Chondrocyte (in vitro differentiated cells): ENCODE data around the gene QRICH2. TPM values are rescaled to one million over a fixed set of nuclear protein-coding genes. Genes with fewer than 3 reads are reported as not detected.
"Not testable (repeated sequence)": the region's sequence is repeated elsewhere in the genome, so short reads cannot be mapped to it uniquely, and the experiment has no call there.

Experiments
- DNase-seq: peaks from one replicate; pipeline ENCODE4 v3.0.0; 2021; ENCODE audit warnings: mixed read lengths, low spot score
- H3K27ac Mint-ChIP-seq: one replicate; pipeline ENCODE4 v1.8.0; 2021; ENCODE audit warnings: mild to moderate bottlenecking, moderate library complexity, mixed read lengths; ENCODE audit not compliant: unreplicated experiment
- H3K27me3 Mint-ChIP-seq: 2 replicates; pipeline ENCODE4 v1.8.0; 2021; ENCODE audit warnings: low read depth, mixed read lengths
- H3K36me3 Mint-ChIP-seq: 2 replicates; pipeline ENCODE4 v1.8.0; 2021; ENCODE audit warnings: low read depth, mixed read lengths
- H3K4me1 Mint-ChIP-seq: 2 replicates; pipeline ENCODE4 v1.8.0; 2021; ENCODE audit warnings: low read depth, mild to moderate bottlenecking, mixed read lengths
- H3K4me3 Mint-ChIP-seq: one replicate; pipeline ENCODE4 v1.8.0; 2021; ENCODE audit warnings: mild to moderate bottlenecking, moderate library complexity, mixed read lengths; ENCODE audit not compliant: unreplicated experiment
- H3K9me3 Mint-ChIP-seq: 2 replicates; pipeline ENCODE4 v1.8.0; 2021; ENCODE audit warnings: low read depth, mixed read lengths
- CTCF ChIP-seq: fragments of 200-600 bp; sonication (generic); IDR thresholded peaks from 2 replicates; pipeline ENCODE4 v1.5.0; 2021; ENCODE audit warnings: antibody characterized with exemption, mild to moderate bottlenecking, moderate library complexity
- total RNA-seq: library from RNA; stranded (reverse); gene quantifications from 3 replicates; pipeline ENCODE4 v1.2.1, GENCODE V29; 2021

Gene QRICH2
- total RNA-seq, 1 donor from 2014 or later: 5.2 TPM

DNA sequence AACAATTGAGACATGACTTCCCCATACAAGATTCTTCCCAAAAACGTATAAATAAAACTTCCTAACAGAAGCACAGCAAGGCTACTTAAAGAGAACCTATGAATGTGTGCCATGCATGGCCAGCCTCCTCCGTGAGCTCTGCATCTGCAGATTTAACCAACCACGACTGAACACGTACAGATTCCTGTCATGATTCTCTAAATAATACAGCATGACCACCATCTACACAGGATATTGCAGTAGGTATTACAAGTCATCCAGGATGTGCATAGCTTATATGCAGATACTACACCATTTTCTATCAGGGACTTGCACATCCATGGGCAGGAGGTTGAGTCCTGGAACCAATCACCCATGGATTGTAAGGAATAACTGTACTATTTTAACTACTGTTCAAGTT lies 1.4 kb upstream of the QRICH2 start:
- peaks cover 22% of the 10 kb centered on the region for H3K36me3 Mint-ChIP-seq
- no peaks in the 10 kb centered on the region for H3K27me3 Mint-ChIP-seq
- no peak for TF ChIP-seq CTCF
- no peaks in the 10 kb centered on the region for H3K9me3 Mint-ChIP-seq
- DNase-seq: no peak
- H3K4me1 Mint-ChIP-seq: peaks cover 6% of the 10 kb centered on the region
- no peak overlapping the region for H3K27ac Mint-ChIP-seq
- H3K4me3 Mint-ChIP-seq: no peak overlapping the region

- Mint-ChIP-seq H3K36me3 (peaks cover 14% of the 10 kb centered on the region), H3K4me1 (peaks cover 9% of the 10 kb centered on the region), H3K9me3 (no peaks in the 10 kb centered on the region), H3K27me3 (no peaks in the 10 kb centered on the region), H3K27ac (no peak overlapping the region), H3K4me3 (no peak overlapping the region)
- no peak for DNase-seq
- no peak for TF ChIP-seq CTCF
Observed at GRCh38 chr17:76307299-76307965, 644 bp downstream of the QRICH2 start.

- not testable (repeated sequence) for H3K4me1 Mint-ChIP-seq, H3K36me3 Mint-ChIP-seq, H3K27ac Mint-ChIP-seq, H3K9me3 Mint-ChIP-seq, H3K27me3 Mint-ChIP-seq, H3K4me3 Mint-ChIP-seq
- peak; percentile 36 for DNase-seq
Observed at GRCh38 chr17:76305135-76305454, 3.0 kb downstream of the QRICH2 start.

GRCh38 chr17:76304226-76305134 lies 3.6 kb downstream of the QRICH2 start:
- H3K27ac Mint-ChIP-seq: no peak overlapping the region
- DNase-seq: no peak
- no peaks in the 10 kb centered on the region for H3K9me3 Mint-ChIP-seq
- H3K27me3 Mint-ChIP-seq: no peaks in the 10 kb centered on the region
- no peak overlapping the region for H3K4me3 Mint-ChIP-seq
- peaks cover 3% of the 10 kb centered on the region for H3K4me1 Mint-ChIP-seq
- TF ChIP-seq CTCF: no peak
- H3K36me3 Mint-ChIP-seq: peaks cover 3% of the 10 kb centered on the region

GRCh38 chr17:76297436-76297835 lies 10.6 kb downstream of the QRICH2 start:
- Mint-ChIP-seq H3K9me3 (no peaks in the 10 kb centered on the region), H3K27ac (no peak overlapping the region)
- DNase-seq: no peak

More at GRCh38 chr17:76297436-76297835, 10.6 kb downstream of the QRICH2 start:
- no peaks in the 10 kb centered on the region for H3K4me1 Mint-ChIP-seq
- TF ChIP-seq CTCF: no peak
- no peak overlapping the region for H3K4me3 Mint-ChIP-seq
- no peaks in the 10 kb centered on the region for H3K27me3 Mint-ChIP-seq
- H3K36me3 Mint-ChIP-seq: peaks cover 12% of the 10 kb centered on the region
